GM04503 (cell line): Measurements from ENCODE around the gene RNF43.
"Not testable (repeated sequence)": the region's sequence is repeated elsewhere in the genome, so short reads cannot be mapped to it uniquely, and the experiment has no call there.

Experiments
- DNase-seq: peaks from one replicate; pipeline ENCODE4 v3.0.0-alpha.2; 2012; ENCODE audit warnings: low read depth

The RNF43 gene

GRCh38 chr17:58409432-58409831 is 7.9 kb downstream of the RNF43 start:
- DNase-seq = no peak

- no peak for DNase-seq
Observed at GRCh38 chr17:58403311-58403710, 14.0 kb downstream of the RNF43 start.

- no peak for DNase-seq
Observed at GRCh38 chr17:58402679-58403078, 14.7 kb downstream of the RNF43 start.

- no peak for DNase-seq
Observed at GRCh38 chr17:58402047-58402446, 15.3 kb downstream of the RNF43 start.

GRCh38 chr17:58401287-58401686 is 16.0 kb downstream of the RNF43 start:
- DNase-seq = no peak

GRCh38 chr17:58400826-58401225 is 16.5 kb downstream of the RNF43 start:
- DNase-seq = no peak

- DNase-seq = no peak
Observed at GRCh38 chr17:58399974-58400373, 17.4 kb downstream of the RNF43 start.

- DNase-seq = no peak
Observed at GRCh38 chr17:58398574-58399266, 18.6 kb downstream of the RNF43 start.

GRCh38 chr17:58397421-58397820 is 19.9 kb downstream of the RNF43 start:
- not testable (repeated sequence) for DNase-seq

GRCh38 chr17:58396173-58396572 is 21.2 kb downstream of the RNF43 start:
- no peak for DNase-seq

- no peak for DNase-seq
Observed at GRCh38 chr17:58394534-58395223, 22.7 kb downstream of the RNF43 start.

GRCh38 chr17:58391302-58391984 is 25.9 kb downstream of the RNF43 start:
- DNase-seq = no peak

- no peak for DNase-seq
Observed at GRCh38 chr17:58390884-58391283, 26.4 kb downstream of the RNF43 start.

GRCh38 chr17:58388302-58389190 is 28.8 kb downstream of the RNF43 start:
- no peak for DNase-seq

- no peak for DNase-seq
Observed at GRCh38 chr17:58387834-58388233, 29.5 kb downstream of the RNF43 start.

GRCh38 chr17:58386708-58387107 is 30.6 kb downstream of the RNF43 start:
- no peak for DNase-seq

GRCh38 chr17:58385359-58385899 is 31.9 kb downstream of the RNF43 start:
- no peak for DNase-seq

GRCh38 chr17:58384897-58385296 is 32.4 kb downstream of the RNF43 start:
- DNase-seq = no peak

GRCh38 chr17:58383892-58384462 is 33.4 kb downstream of the RNF43 start:
- DNase-seq = no peak

- DNase-seq = no peak
Observed at GRCh38 chr17:58382872-58383242, 34.5 kb downstream of the RNF43 start.

GRCh38 chr17:58382108-58382871 is 35.0 kb downstream of the RNF43 start:
- no peak for DNase-seq
